ENCODE results near the gene AAMDC. TPM values are rescaled to one million over a fixed set of nuclear protein-coding genes. Genes with fewer than 3 reads are reported as not detected.
"Not testable (repeated sequence)": the region's sequence is repeated elsewhere in the genome, so short reads cannot be mapped to it uniquely, and the experiment has no call there.

AAMDC gene
- total RNA-seq, 1 experiment from 2014 or later, result 15.7 TPM

DNA sequence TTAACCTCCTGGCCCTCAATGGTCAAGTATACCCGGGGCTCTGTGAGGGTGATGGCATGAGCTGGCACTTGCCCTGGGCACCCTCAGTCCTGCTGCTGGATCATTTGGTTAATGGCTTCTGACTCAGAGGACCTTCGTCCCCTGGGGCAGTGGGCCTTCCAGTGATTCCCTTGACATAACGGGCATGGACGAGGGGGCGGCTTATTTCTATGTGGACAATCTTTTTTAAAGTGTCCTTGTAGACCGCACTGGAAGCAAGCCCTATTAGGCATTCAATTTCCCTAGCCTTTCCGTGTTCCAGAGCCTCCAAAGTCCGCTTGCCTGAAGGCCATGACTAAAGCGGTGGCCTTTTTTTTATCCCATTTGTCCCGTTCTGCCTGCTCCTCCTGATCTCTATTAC is 40.5 kb downstream of the AAMDC start:
- H3K36me3 ChIP-seq (ENCODE audit: insufficient read depth, low read length, poor library complexity, severe bottlenecking); H3K4me3 ChIP-seq (ENCODE audit: low read depth, low read length, poor library complexity, severe bottlenecking); H3K27me3 ChIP-seq (replicated peaks; ENCODE audit: insufficient read depth, low read depth, low read length, poor library complexity); BruUV-seq (replicated peaks); intact Hi-C loops (cut with micrococcal nuclease; ENCODE audit: unreplicated experiment); POLR2A ChIA-PET (ENCODE audit: low non-redundant PET); CTCF ChIA-PET; DNase-seq (ENCODE audit: low spot score); H3K27ac ChIP-seq (ENCODE audit: low read depth, low read length, poor library complexity, severe bottlenecking); H3K9me3 ChIP-seq (ENCODE audit: low read depth, low read length, poor library complexity, severe bottlenecking); H3K4me1 ChIP-seq (ENCODE audit: insufficient read depth, low read length, poor library complexity, severe bottlenecking): not testable (repeated sequence)

DNA sequence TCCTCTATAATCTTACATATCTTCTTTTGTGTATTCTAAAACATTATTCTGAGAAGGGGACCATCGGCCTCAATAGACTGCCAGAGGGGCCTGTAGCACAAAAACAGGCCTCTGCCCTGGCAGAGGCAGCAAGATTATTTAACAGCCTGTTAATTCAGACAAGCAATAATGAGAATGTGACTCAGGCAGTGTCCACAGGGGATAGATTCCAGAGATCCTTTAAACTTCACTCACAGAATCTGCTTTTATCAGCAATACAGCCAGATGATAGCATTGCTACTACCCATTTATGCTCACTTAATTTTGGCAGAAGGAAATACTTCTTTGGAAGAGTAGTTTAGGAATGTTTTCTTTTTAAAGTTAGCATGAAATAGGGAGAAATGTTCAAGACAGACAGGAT is 44.9 kb downstream of the AAMDC start:
- intact Hi-C loops (cut with micrococcal nuclease; ENCODE audit: unreplicated experiment), result no loop called here
- no peak for TF ChIP-seq EZH2 (IDR thresholded peaks at IDR 0.05; ENCODE audit: borderline replicate concordance, low read depth, low read length, poor library complexity, severe bottlenecking)
- TF ChIP-seq, protein P1, sequence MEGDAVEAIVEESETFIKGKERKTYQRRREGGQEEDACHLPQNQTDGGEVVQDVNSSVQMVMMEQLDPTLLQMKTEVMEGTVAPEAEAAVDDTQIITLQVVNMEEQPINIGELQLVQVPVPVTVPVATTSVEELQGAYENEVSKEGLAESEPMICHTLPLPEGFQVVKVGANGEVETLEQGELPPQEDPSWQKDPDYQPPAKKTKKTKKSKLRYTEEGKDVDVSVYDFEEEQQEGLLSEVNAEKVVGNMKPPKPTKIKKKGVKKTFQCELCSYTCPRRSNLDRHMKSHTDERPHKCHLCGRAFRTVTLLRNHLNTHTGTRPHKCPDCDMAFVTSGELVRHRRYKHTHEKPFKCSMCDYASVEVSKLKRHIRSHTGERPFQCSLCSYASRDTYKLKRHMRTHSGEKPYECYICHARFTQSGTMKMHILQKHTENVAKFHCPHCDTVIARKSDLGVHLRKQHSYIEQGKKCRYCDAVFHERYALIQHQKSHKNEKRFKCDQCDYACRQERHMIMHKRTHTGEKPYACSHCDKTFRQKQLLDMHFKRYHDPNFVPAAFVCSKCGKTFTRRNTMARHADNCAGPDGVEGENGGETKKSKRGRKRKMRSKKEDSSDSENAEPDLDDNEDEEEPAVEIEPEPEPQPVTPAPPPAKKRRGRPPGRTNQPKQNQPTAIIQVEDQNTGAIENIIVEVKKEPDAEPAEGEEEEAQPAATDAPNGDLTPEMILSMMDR (conservative IDR thresholded peaks at IDR 0.05; ENCODE audit: low read depth, low read length), result no peak
- Histone ChIP-seq H3K4me1 (ENCODE audit: insufficient read depth, low read length, poor library complexity, severe bottlenecking) (no peaks in the 10 kb centered on the region), H3K9me3 (ENCODE audit: low read depth, low read length, poor library complexity, severe bottlenecking) (no peaks in the 10 kb centered on the region), H3K36me3 (ENCODE audit: insufficient read depth, low read length, poor library complexity, severe bottlenecking) (no peaks in the 10 kb centered on the region), H3K27me3 (replicated peaks; ENCODE audit: insufficient read depth, low read depth, low read length, poor library complexity) (no peaks in the 10 kb centered on the region), H3K27ac (ENCODE audit: low read depth, low read length, poor library complexity, severe bottlenecking) (no peak overlapping the region), H3K4me3 (ENCODE audit: low read depth, low read length, poor library complexity, severe bottlenecking) (no peak overlapping the region)
- BruUV-seq (replicated peaks), result no TSS peak
- ChIA-PET CTCF (no interaction called here), POLR2A (ENCODE audit: low non-redundant PET) (no interaction called here)
- peak; percentile 21 for DNase-seq (ENCODE audit: low spot score)

DNA sequence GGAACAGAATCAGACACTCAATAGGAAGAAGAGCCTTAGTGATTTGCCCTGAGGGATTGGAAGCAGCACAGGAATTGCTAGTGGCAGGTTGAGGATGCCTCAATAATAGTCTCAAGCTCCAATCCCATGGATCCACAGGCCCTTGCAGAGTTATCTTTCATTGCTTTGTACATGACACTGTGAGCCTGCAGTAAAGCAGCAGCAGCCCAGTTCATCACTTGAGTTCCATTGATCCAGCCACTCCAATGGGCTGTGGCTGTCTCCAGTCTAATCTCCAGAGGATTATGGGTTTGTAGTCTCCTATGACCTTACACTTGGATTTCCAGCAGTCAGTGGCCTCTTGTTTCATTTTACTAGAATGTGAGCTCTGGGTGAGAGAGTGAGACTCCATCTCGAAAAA is 45.4 kb downstream of the AAMDC start:
- Histone ChIP-seq H3K36me3 (ENCODE audit: insufficient read depth, low read length, poor library complexity, severe bottlenecking) (no peaks in the 10 kb centered on the region), H3K27me3 (replicated peaks; ENCODE audit: insufficient read depth, low read depth, low read length, poor library complexity) (no peaks in the 10 kb centered on the region), H3K4me3 (ENCODE audit: low read depth, low read length, poor library complexity, severe bottlenecking) (no peak overlapping the region), H3K9me3 (ENCODE audit: low read depth, low read length, poor library complexity, severe bottlenecking) (no peaks in the 10 kb centered on the region), H3K4me1 (ENCODE audit: insufficient read depth, low read length, poor library complexity, severe bottlenecking) (no peaks in the 10 kb centered on the region), H3K27ac (ENCODE audit: low read depth, low read length, poor library complexity, severe bottlenecking) (no peak overlapping the region)
- intact Hi-C loops (cut with micrococcal nuclease; ENCODE audit: unreplicated experiment), result no loop called here
- ChIA-PET POLR2A (ENCODE audit: low non-redundant PET) (no interaction called here), CTCF (no interaction called here)
- no peak for DNase-seq (ENCODE audit: low spot score)
- no TSS peak for BruUV-seq (replicated peaks)
- TF ChIP-seq EZH2 (IDR thresholded peaks at IDR 0.05; ENCODE audit: borderline replicate concordance, low read depth, low read length, poor library complexity, severe bottlenecking), result no peak
- TF ChIP-seq, protein P1 (conservative IDR thresholded peaks at IDR 0.05; ENCODE audit: low read depth, low read length), result no peak

DNA sequence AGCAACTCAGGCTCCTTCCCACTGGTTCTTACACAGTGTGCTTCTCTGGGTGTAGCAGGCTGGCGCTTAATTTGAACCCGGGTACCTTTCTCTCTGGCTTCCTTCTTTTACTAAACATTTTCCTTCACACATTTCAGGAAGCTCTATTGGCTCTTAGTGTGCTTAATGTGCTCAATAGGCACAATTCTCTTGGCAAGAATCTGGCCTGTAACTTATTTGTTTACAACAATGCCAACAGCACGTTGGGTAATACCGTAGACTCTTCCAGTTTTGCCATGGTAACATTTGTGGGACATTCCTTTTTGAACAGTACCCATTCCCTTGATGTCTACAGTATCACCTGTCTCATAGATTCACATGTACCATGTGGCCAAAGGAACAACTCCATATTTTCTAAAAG is 47.8 kb downstream of the AAMDC start:
- Histone ChIP-seq H3K9me3 (ENCODE audit: low read depth, low read length, poor library complexity, severe bottlenecking) (no peaks in the 10 kb centered on the region), H3K4me1 (ENCODE audit: insufficient read depth, low read length, poor library complexity, severe bottlenecking) (no peaks in the 10 kb centered on the region), H3K36me3 (ENCODE audit: insufficient read depth, low read length, poor library complexity, severe bottlenecking) (peaks cover 7% of the 10 kb centered on the region), H3K4me3 (ENCODE audit: low read depth, low read length, poor library complexity, severe bottlenecking) (no peak overlapping the region), H3K27me3 (replicated peaks; ENCODE audit: insufficient read depth, low read depth, low read length, poor library complexity) (no peaks in the 10 kb centered on the region), H3K27ac (ENCODE audit: low read depth, low read length, poor library complexity, severe bottlenecking) (no peak overlapping the region)
- TF ChIP-seq, protein P1 (conservative IDR thresholded peaks at IDR 0.05; ENCODE audit: low read depth, low read length), result no peak
- TF ChIP-seq EZH2 (IDR thresholded peaks at IDR 0.05; ENCODE audit: borderline replicate concordance, low read depth, low read length, poor library complexity, severe bottlenecking), result no peak
- intact Hi-C loops (cut with micrococcal nuclease; ENCODE audit: unreplicated experiment), result no loop called here
- BruUV-seq (replicated peaks), result no TSS peak
- no peak for DNase-seq (ENCODE audit: low spot score)
- ChIA-PET POLR2A (ENCODE audit: low non-redundant PET) (no interaction called here), CTCF (no interaction called here)
